Measurements from ENCODE around the gene CERCAM. TPM values are rescaled to one million over a fixed set of nuclear protein-coding genes. Genes with fewer than 3 reads are reported as not detected.

CERCAM gene
- total RNA-seq, 1 donor from 2014 or later, result 70.5 TPM

DNA sequence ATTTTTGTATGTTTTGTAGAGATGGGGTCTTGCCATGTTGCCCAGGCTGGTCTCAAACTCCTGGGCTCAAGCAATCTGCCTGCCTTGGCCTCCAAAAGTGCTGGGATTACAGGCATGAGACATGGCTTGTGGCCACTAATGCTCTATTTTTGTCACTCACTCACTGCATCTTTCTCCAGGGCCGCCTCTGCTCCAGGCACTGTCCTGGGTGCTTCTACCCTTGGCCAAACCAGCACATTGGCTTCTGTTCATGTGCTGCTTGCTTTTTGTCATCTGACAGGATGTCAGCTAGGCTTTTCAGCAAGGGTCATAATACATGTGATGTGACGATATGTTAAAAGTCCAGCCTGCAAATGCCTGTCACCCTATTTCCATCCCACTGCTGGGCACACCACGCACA, 38.4 kb downstream of the CERCAM start:
- Histone ChIP-seq H3K27me3 (no peaks in the 10 kb centered on the region), H3K4me1 (peaks cover 0 to 8% of the 10 kb centered on the region in 2 donors), H3K27ac (no peak overlapping the region), H3K36me3 (peaks cover 26 to 38% of the 10 kb centered on the region in 2 donors), H3K4me3 (no peak overlapping the region), H3K9me3 (no peaks in the 10 kb centered on the region)
- no peak for DNase-seq (ENCODE audit: low spot score in 2 of 2)
- TF ChIP-seq, protein P1, sequence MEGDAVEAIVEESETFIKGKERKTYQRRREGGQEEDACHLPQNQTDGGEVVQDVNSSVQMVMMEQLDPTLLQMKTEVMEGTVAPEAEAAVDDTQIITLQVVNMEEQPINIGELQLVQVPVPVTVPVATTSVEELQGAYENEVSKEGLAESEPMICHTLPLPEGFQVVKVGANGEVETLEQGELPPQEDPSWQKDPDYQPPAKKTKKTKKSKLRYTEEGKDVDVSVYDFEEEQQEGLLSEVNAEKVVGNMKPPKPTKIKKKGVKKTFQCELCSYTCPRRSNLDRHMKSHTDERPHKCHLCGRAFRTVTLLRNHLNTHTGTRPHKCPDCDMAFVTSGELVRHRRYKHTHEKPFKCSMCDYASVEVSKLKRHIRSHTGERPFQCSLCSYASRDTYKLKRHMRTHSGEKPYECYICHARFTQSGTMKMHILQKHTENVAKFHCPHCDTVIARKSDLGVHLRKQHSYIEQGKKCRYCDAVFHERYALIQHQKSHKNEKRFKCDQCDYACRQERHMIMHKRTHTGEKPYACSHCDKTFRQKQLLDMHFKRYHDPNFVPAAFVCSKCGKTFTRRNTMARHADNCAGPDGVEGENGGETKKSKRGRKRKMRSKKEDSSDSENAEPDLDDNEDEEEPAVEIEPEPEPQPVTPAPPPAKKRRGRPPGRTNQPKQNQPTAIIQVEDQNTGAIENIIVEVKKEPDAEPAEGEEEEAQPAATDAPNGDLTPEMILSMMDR (IDR thresholded peaks at IDR 0.05), result no peak
- intact Hi-C loops (cut with DNase I), result loop anchor here (5.0 kb wide), 2 partner anchors 137 to 182 kb away; partner anchors contain the start of genes COQ4, GOLGA2, SWI5 and TRUB2

GRCh38 chr9:128469070-128469469, 48.4 kb downstream of the CERCAM start:
- DNase-seq (ENCODE audit: low spot score in 2 of 2), result no peak
- peaks cover 0 to 5% of the 10 kb centered on the region in 2 donors for H3K4me1 ChIP-seq
- H3K4me3 ChIP-seq, result no peak overlapping the region
- intact Hi-C loops (cut with DNase I), result no loop called here
- H3K27me3 ChIP-seq, result no peaks in the 10 kb centered on the region
- H3K36me3 ChIP-seq, result peaks cover 24 to 28% of the 10 kb centered on the region in 2 donors
- no peaks in the 10 kb centered on the region for H3K9me3 ChIP-seq
- H3K27ac ChIP-seq, result no peak overlapping the region
- TF ChIP-seq, protein P1 (IDR thresholded peaks at IDR 0.05), result no peak

- intact Hi-C loops (cut with DNase I), result no loop called here
- peaks cover 22 to 37% of the 10 kb centered on the region in 2 donors for H3K36me3 ChIP-seq
Measured at GRCh38 chr9:128470560-128470959, 49.9 kb downstream of the CERCAM start.

GRCh38 chr9:128473104-128473503, 52.4 kb downstream of the CERCAM start:
- Histone ChIP-seq H3K36me3 (peaks cover 24 to 44% of the 10 kb centered on the region in 2 donors), H3K4me1 (peaks cover 0 to 5% of the 10 kb centered on the region in 2 donors), H3K9me3 (no peaks in the 10 kb centered on the region), H3K27ac (no peak overlapping the region), H3K4me3 (no peak overlapping the region), H3K27me3 (no peaks in the 10 kb centered on the region)
- no peak for DNase-seq (ENCODE audit: low spot score in 2 of 2)
- TF ChIP-seq, protein P1 (IDR thresholded peaks at IDR 0.05), result no peak
- intact Hi-C loops (cut with DNase I), result no loop called here

More at GRCh38 chr9:128470560-128470959, 49.9 kb downstream of the CERCAM start:
- Histone ChIP-seq H3K27ac (no peak overlapping the region), H3K9me3 (no peaks in the 10 kb centered on the region), H3K4me3 (no peak overlapping the region), H3K4me1 (peaks cover 0 to 5% of the 10 kb centered on the region in 2 donors), H3K27me3 (no peaks in the 10 kb centered on the region)
- DNase-seq (ENCODE audit: low spot score in 2 of 2), result no peak
- TF ChIP-seq, protein P1 (IDR thresholded peaks at IDR 0.05), result no peak

- TF ChIP-seq, protein P1 (IDR thresholded peaks at IDR 0.05), result no peak
- peaks cover 27 to 64% of the 10 kb centered on the region in 2 donors for H3K36me3 ChIP-seq
- no peaks in the 10 kb centered on the region for H3K9me3 ChIP-seq
- no peak for DNase-seq (ENCODE audit: low spot score in 2 of 2)
- H3K27me3 ChIP-seq, result no peaks in the 10 kb centered on the region
- no peak overlapping the region for H3K27ac ChIP-seq
- intact Hi-C loops (cut with DNase I), result no loop called here
- H3K4me3 ChIP-seq, result no peak overlapping the region
- H3K4me1 ChIP-seq, result no peaks in the 10 kb centered on the region
Measured at GRCh38 chr9:128475867-128476266, 55.2 kb downstream of the CERCAM start.

GRCh38 chr9:128479262-128479661, 58.6 kb downstream of the CERCAM start:
- Histone ChIP-seq H3K36me3 (peaks cover 46 to 80% of the 10 kb centered on the region in 2 donors), H3K27me3 (no peaks in the 10 kb centered on the region), H3K4me3 (no peak overlapping the region), H3K27ac (no peak overlapping the region), H3K9me3 (no peaks in the 10 kb centered on the region), H3K4me1 (no peaks in the 10 kb centered on the region)
- intact Hi-C loops (cut with DNase I), result no loop called here
- no peak for DNase-seq (ENCODE audit: low spot score in 2 of 2)
- TF ChIP-seq, protein P1 (IDR thresholded peaks at IDR 0.05), result no peak
